GM12892 (cell line): ENCODE data around the gene CST8.

ENCODE experiments used
- POLR2A ChIP-seq: IDR thresholded peaks from 2 replicates; pipeline ENCODE4 v1.6.1; 2011; ENCODE audit warnings: low read depth, low read length, control low read depth
- POLR2AphosphoS5 ChIP-seq: IDR thresholded peaks from 2 replicates; pipeline ENCODE4 v1.6.1; 2011; ENCODE audit warnings: low read depth, low read length, control low read depth
- TAF1 ChIP-seq: IDR thresholded peaks from 2 replicates; pipeline ENCODE4 v1.6.1; 2011; ENCODE audit warnings: low read depth, mild to moderate bottlenecking, control low read depth, low read length, borderline replicate concordance

DNA sequence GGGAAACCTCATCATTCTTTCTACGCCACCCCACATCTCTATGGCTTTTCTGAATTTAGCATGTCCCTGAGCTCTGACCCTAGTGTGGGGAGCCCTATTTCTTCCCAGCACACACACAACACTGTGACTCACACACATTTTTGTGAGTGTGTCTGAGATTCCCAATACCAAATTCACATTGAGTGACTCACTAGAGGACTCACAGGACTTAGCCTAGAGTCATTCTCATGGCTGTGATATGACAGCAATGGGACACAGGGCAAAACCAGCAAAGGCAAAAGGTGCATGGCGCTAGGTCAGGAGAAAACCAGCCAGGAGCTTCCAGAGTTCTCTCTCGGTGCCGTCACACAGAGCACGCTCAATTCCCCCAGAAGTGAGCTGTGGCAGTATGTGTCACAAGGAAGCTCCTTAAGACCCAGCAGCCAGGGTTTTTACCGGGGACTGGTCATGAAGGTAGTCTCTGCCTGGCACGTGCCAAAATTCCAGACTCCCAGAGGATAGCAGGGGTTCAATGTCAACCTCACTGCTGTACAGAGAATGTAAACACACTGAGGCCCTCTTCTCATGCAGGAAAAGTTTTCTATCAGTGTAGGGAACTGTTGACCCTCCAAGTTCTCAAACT lies 45.2 kb upstream of the CST8 start:
- TF ChIP-seq POLR2A, result no peak
- no peak for TF ChIP-seq TAF1
- TF ChIP-seq POLR2AphosphoS5, result no peak
